Superior temporal gyrus (tissue), 1 donor: Measurements from ENCODE around the gene SPPL3.
A peak's percentile ranks its signal among the peaks of the same experiment; 100 is the strongest.
"Not testable (repeated sequence)": the region's sequence is repeated elsewhere in the genome, so short reads cannot be mapped to it uniquely, and the experiment has no call there.

Experiments
- DNase-seq: peaks from one replicate; pipeline ENCODE4 v3.0.0-alpha.2; 2016; ENCODE audit errors: extremely low spot score

SPPL3 gene, protein sequence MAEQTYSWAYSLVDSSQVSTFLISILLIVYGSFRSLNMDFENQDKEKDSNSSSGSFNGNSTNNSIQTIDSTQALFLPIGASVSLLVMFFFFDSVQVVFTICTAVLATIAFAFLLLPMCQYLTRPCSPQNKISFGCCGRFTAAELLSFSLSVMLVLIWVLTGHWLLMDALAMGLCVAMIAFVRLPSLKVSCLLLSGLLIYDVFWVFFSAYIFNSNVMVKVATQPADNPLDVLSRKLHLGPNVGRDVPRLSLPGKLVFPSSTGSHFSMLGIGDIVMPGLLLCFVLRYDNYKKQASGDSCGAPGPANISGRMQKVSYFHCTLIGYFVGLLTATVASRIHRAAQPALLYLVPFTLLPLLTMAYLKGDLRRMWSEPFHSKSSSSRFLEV

DNA sequence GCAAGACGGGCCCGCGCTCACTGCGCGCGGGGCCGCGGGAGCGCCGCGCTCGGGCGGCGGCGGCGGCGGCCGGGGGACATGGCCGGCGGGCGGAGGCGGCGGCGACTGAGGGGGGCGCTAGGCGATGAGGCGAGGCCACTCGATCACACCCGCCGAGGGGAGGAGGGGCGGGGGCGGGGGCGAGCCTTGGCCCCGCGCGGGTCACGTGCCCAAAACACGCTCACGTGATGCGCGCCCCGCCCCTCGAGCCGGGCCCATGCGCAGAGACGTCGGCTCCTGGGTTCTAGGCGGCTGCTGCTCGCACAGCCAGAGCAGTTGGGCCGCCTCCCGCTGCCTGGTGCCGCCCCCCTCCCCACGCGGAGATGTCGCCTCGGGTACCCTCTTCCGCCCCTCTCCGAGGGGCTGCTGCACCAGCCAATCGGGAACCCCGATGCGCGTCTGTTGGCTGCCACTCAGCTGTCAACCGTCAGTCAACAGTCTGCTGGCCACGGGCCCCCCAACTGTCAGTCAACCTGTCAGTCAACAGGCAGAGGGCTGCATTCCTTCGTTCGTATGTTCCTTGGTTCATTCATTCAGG is at the start of gene SPPL3:
Gene SPPL3, minus strand, starts transcription at position 162 of the 577 bp plus-strand sequence. CDS start 491 bp downstream, outside the sequence.
- peak; percentile 90 for DNase-seq

DNA sequence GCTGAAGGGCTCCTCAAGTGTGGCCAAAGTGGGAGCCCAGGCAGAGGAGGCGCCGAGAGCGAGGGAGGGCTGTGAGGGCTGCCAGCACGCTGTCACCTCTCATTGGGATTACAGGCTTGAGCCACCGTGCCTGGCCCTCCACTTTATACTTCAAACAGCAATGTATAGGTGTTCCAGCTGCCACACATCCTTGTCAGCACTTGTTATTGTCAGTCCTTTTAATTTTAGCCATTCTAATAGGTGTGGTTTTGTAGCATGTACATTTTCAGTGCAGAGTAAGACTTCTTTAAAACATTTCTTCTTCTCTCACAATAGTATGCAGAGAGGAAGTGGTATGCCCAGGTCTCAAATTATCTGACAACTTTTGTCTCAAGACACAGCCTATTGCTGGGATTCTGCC is 46.6 kb upstream of the SPPL3 start:
- no peak for DNase-seq

DNA sequence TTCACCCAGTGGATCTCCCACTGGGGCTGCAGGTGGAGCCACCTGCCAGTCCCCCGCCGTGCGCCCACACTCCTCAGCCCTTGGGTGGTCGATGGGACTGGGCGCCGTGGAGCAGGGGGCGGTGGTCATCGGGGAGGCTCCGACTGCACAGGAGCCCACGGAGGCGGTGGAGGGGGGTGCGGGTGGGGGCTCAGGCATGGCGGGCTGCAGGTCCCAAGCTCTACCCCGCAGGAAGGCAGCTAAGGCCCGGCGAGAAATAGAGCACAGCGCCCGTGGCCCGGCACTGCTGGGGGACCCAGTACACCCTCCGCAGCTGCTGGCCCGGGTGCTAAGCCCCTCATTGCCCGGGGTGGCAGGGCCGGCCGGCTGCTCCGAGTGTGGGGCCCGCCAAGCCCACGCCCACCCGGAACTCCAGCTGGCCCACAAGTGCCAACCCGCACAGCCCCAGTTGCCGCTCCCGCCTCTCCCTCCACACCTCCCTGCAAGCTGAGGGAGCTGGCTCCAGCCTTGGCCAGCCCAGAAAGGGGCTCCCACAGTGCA is 46.2 kb upstream of the SPPL3 start:
- not testable (repeated sequence) for DNase-seq

DNA sequence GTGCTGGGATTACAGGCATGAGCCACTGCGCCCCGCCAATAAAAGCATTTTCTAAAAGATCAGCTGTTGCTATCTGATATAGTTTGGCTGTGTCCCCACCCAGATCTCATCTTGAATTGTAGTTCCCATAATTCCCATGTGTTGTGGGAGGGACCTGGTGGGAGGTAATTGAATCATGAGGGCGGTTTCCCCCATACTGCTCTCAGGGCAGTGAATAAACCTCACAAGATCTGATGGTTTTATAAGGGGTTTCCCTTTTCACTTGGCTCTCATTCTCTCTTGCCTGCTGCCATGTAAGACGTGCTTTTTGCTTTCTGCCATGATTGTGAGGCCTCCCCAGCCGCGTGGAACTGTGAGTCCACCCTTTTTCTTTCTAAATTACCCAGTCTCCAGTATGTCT is 41.4 kb upstream of the SPPL3 start:
- DNase-seq: not testable (repeated sequence)

DNA sequence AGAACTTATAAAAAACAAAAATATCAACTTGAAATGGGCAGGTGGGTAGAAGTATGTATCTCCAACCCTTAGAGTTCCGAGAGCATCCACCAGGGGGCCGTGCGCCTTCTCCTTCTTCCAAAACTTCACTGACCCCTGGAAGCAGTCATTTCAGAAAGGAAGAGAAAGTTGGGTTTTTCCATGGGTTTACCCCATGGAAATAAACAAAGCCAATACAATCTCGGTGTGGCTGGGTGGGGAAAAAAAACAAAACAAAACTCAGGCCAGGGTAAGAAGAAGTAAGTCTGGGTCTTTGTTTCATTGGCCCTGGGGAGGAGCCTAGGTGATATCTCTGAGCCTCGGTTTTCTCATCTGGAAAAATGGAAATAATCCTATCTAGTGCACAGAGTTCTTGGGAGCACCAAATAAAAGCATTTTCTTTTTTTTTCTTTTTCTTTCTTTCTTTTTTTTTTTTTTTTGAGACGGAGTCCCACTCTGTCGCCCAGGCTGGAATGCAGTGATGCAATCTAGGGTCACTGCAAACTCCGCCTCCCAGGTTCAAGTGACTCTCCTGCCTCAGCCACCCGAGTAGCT is 40.6 kb upstream of the SPPL3 start:
- no peak for DNase-seq

DNA sequence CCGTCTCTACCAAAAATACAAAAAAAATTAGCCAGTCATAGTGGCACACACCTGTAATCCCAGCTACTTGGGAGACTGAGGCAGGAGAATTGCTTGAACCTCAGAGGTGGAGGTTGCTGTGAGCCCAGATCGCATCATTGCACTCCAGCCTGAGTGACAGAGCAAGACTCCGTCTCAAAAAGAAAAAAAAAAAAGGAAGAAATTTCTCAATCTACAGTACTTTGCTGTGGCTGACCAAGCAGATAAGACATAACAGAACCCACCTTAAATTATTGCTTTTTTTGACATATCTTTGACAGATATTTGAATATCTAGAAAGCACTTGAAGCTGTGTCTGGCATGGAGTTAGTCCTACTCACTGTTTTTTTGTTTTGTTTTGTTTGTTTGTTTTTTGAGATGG is 39.3 kb upstream of the SPPL3 start:
- no peak for DNase-seq

DNA sequence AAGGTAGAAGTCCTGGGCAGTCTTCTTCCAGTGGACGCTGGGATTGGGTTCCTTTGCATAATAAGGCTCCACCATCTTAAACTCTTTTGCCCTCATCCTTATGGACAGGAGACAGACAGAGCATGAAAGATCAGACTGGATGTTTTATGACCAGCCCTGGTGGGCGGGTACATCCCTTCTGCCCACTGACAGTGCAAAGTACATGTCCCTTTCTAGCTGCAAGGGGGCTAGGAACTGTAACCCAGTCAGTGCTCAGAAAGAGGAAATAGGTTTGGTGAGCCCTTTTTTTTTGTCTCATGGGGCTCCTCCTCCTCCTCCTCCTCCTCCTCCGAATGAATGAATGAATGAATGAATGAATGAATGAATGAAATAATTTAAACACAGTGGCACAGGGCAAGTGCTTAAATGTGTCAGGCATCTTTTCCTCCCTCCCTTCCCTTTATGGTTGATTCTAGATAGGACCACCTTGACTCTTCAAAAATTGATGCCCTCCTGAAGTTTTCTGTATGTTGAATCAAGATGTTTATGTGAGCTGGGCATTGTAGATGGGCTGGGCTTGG is 37.8 kb upstream of the SPPL3 start:
- no peak for DNase-seq

DNA sequence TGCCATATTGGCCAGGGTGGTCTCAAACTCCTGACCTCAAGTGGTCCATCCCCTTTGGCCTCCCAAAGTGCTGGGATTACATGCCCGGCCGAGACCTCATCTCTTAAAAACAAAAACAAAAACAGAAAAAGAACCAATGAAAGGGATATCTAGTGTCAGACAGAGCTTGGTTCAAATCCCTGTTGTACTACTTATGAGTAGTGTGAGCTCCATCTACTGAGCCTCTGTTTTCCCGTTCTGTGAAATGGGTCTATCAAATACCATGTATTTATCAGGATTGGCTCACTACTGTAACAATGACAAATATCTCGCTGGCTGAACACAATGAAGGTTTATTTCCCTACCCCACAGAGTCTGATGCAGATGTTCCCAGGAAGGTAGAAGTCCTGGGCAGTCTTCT is 37.3 kb upstream of the SPPL3 start:
- no peak for DNase-seq

DNA sequence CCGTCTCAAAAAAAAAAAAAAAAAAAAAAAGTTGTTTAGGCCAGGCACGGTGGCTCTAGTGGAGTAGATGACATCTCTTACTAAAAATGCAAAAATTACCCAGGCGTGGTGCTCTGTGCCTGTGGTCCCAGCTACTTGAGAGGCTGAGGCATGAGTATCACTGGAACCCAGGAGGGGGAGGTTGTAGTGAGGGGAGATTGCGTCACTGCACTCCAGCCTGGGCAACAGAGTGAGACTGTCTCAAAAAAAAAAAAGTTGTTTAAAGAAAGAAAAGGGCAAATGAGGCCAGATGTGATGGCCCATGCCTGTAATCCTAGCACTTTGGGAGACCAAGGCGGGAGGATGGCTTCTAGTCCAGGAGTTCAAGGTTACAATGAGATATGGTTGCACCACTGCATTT is 36.6 kb upstream of the SPPL3 start:
- no peak for DNase-seq

DNA sequence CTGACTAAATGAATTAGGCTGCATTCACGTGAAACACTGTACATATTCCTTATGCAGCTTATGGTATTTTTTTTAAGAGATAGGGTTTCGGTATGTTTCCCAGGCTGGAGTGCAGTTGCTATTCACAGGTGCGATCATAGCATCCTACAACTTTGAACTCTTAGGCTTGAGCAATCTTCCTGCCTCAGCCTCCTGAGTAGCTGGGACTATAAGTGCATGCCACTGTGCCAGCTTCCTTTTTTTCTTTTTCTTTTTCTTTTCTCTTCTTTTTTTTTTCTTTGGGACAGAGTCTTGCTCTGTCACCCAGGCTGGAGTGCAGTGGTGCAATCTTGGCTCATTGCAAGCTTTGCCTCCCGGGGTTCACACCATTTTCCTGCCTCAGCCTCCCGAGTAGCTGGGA is 35.8 kb upstream of the SPPL3 start:
- DNase-seq: no peak

DNA sequence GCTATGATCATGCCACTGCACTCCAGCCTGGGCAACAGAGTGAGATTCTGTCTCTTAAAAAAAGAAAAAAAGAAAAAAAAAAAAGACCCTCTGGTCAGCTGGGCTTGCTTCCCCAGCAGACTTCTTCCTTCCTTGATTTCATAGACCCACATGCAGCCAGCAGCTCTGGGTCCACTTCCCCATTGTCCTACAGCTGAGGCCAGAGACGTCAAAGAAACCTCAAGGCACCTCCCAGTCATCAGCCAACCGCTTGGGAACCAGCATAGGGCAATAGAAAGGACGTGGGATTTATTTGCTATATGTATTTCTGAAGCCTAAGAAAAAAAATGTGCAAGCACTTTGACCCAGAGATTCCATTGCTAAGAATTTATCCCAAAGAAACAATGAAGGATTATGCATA is 35.4 kb upstream of the SPPL3 start:
- no peak for DNase-seq

DNA sequence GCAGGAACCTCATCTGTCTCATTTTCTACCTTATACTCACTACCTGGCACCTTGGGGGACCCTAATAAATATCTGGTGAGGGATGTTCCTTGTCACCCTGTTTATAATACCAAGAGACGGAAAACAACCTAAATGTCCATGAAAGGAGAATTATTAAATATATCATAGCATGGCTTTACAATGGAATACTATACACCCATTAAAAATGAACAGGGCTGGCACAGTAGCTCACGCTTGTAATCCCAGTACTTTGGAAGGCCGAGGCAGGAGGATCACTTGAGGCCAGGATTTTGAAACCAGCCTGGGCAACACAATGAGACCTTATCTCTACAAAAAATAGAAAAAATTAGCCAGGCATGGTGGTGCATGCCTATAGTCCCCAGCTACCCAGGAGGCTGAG is 34.3 kb upstream of the SPPL3 start:
- DNase-seq: no peak

DNA sequence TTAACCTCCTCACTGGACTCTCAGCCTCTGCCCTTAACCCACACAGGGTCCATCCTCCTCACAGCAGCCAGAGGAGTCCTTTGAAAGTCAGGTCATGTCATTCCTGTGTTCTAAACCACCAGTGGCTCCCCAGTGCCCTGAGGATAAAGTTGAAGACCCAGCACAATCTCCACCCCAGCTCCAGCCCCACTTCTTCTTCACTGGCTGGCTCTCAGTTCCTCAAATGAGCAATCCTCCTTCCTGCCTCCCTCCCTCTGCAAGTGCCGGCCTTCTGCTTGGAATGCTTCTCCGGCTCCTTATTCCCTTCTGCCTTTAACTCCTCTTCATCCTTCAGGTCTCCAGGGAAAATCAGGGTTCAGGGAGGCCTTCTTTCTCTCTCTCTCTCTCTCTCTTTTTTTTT is 32.0 kb upstream of the SPPL3 start:
- no peak for DNase-seq

DNA sequence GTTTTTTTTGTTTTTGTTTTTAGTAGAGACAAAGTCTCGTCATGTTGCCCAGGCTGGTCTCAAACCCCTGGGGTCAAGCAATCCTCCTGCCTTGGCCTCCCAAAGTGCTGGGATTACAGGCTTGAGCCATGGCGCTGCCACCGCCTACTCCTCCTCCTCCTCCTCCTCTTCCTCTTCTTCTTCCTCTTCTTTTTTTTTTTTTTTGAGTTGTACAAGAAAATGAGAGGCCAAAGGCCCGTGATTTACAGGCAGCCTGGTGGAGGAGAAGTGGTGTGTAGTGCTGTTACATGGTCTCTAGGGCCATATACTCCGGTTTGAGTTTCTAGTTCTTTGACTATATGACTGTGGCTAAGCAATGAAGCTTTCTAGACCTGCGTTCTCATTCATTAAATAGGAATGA is 29.6 kb upstream of the SPPL3 start:
- DNase-seq: no peak

DNA sequence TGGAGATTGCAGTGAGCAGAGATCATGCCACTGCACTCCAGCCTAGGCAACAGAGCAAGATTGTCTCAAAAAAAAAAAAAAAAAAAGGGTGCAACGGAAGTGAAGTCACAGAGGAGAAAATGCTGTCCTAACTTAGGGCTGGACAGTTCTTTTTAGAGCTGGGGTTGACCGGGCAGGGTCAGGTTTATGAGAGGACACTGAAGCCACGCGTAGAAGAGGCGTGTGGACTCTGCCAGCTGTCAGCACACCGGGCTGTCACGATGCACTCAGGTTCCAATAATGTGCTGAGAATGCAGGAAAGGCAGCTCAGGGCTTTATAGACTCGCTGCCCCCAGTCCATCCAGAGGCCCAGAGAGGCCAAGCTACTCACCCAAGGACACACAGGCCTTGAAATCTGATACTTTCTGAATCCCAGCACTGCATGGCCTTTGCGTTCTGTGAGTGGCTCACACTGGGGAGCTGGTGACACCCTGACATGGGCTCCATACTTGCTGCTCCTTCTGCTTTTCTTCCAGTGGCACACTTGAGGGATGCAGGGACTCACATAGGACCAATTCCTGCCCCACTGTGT is 28.9 kb upstream of the SPPL3 start:
- no peak for DNase-seq

DNA sequence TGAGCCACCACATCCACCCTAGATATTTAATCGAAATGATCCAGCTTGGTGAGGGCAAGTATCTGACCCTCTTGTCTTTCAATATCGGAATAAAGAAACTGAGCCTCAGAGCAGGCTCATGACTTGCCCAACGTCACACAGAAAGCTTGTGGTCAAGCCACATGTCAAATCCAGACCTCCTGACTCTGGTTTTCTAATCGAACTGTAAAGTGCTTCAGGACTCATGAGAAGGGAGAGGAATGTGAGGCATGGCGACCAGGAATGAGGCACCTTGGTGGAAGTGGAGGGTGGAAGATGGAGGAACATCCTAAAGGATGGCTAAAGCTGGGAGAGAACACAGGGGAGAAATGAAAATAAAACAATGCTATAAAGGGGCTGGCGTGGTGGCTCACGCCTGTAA is 27.9 kb upstream of the SPPL3 start:
- DNase-seq: no peak

DNA sequence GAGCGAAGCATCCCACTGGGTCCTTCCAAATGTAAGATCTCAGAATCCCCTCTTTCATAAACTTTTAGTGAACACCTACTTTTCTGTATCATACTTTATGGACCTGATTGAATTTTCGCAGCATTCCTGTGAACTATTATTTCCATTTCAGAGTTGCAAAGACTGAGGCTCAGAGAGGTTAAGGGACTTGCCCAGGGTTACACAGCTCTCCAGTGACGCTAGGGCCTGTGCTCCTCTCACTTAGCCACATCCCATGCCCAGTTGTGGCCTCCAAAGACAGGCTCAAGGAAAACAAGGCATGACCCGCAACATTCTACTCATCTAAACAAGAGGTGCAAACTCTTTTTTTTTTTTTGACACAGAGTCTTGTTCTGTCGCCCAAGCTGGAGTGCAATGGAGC is 25.9 kb upstream of the SPPL3 start:
- no peak for DNase-seq

DNA sequence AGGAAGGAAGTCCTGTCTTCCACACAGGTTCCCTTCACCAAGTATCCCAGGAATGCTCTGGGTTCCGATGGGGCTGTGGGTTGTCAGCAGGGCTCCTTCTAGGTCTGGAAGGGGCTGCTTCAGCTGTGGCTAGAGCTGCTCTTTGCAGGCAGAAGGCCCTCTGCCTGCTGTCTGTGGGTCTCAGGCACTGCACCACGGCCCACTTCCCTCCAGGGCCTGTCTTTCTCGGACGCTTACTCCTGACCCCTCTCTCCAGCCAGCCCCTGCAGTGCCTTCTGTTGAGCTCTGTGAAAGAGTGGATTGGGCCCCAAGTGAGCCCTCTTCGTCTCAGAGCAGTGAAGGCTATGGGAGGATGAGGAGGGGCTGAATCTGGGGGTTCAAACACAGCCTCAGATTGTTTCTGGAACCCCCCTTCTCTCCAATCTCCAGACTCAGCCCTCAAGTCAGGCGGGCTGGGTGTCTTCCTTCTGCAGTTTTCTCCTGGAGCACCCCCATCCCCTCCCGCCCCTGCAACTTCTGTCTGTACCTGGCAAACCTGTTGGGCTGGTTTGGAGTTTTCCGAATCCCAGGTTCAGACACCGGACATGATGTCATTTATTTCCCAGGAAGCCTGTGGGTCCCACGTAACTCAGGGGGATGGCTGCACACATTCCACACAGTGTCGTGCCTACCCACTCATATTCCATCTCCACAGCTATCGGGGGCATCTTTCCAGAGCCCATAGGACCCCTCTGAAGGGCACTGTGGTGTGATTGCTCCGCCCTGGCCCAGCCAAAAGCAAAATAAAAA is 24.9 kb upstream of the SPPL3 start:
- no peak for DNase-seq

DNA sequence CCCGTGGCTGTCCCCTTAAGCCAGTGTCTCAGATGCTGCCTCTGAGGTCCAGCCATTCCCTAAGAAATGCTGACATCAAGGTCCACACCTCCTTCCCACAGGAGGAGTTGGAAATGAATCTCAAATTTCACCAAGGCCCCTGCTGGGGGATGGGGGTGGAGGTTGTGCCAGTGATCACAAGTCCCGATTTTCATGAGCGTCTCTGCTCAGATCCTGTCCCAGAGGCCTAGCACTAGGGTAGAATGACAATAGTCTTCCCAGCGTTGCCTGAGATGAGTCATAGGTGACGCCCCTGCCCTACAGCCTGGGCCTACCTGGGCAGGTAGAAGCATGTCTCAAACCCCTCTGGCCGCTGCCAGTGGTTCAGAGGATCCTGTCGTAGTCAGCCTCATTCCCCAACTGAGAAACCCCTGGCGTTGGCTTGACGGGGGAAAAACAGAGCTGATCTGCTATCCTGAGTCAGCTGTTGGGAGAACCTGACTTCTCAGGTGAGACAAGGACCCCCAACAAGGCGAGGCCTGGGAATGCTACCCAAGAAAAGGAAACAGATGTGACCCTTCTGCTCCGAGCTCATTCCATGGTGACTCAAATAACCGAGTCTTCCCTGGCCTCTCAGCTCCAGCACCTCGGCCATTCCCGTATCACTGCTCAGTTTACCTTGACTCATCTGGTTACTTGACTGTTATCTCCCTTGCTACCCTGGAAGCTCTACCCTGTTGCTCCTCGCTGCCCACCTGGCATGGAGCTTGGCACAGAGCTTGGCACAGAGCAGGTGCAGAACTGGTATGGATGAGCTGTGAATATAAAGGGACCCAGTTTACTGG is 21.8 kb upstream of the SPPL3 start:
- no peak for DNase-seq

DNA sequence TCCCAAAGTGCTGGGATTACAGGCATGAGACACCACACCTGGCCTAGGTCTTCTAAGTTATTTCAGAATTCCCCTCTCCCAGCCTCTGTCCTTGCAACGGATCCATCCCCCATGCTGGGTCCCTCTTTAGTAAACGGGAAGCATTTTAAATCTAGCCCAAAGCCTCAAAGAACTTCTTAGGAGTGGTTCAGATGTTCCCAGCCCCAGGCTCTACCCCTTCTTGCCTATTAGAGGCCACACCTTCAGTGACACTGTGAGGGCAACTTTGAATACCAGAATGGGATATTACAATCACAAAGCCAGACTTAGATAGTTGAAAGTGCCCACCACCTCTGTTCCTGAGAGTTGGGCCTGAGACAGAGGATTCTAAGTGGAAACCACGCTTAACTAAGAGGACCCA is 18.1 kb upstream of the SPPL3 start:
- DNase-seq: no peak

DNA sequence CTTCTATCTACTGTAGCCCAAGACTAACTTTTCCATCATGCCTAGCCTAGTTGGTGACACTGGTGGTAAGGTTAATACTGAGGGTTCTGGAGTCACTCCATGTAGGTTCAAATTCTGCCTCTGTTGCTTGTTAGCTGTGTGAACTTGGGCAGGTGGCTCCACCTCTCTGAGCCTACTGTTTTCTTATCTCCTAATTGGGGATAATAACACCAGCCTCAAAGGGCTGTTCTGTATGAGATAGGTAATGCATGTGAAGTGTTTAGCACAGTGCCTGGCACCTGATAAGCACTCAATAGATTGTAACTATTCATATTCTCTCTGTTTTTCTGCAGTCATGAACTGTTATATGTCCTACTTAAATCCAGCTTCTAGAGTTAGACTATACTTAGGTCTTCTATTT is 17.5 kb upstream of the SPPL3 start:
- DNase-seq: no peak
